Loucy (cell line): ENCODE measurements around the gene ANGEL1.

Experiments used
- EZH2phosphoT487 ChIP-seq: fragments of 200-600 bp; IDR thresholded peaks from 2 replicates; pipeline ENCODE4 v1.6.1; 2018; ENCODE audit warnings: antibody characterized with exemption, mild to moderate bottlenecking, moderate library complexity, borderline replicate concordance
- TF ChIP-seq, protein P1 (sequence below): fragments of 200-600 bp; sonication (generic); conservative IDR thresholded peaks from 2 replicates; pipeline ENCODE4 v1.5.1; 2014; ENCODE audit warnings: mild to moderate bottlenecking, antibody characterized with exemption, low read length

GRCh38 chr14:76848879-76849278 lies 36.2 kb upstream of the ANGEL1 start:
- TF ChIP-seq, protein P1, sequence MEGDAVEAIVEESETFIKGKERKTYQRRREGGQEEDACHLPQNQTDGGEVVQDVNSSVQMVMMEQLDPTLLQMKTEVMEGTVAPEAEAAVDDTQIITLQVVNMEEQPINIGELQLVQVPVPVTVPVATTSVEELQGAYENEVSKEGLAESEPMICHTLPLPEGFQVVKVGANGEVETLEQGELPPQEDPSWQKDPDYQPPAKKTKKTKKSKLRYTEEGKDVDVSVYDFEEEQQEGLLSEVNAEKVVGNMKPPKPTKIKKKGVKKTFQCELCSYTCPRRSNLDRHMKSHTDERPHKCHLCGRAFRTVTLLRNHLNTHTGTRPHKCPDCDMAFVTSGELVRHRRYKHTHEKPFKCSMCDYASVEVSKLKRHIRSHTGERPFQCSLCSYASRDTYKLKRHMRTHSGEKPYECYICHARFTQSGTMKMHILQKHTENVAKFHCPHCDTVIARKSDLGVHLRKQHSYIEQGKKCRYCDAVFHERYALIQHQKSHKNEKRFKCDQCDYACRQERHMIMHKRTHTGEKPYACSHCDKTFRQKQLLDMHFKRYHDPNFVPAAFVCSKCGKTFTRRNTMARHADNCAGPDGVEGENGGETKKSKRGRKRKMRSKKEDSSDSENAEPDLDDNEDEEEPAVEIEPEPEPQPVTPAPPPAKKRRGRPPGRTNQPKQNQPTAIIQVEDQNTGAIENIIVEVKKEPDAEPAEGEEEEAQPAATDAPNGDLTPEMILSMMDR = no peak
- TF ChIP-seq EZH2phosphoT487 = no peak
